ENCODE results near the gene PFKFB4.

PFKFB4 gene

DNA sequence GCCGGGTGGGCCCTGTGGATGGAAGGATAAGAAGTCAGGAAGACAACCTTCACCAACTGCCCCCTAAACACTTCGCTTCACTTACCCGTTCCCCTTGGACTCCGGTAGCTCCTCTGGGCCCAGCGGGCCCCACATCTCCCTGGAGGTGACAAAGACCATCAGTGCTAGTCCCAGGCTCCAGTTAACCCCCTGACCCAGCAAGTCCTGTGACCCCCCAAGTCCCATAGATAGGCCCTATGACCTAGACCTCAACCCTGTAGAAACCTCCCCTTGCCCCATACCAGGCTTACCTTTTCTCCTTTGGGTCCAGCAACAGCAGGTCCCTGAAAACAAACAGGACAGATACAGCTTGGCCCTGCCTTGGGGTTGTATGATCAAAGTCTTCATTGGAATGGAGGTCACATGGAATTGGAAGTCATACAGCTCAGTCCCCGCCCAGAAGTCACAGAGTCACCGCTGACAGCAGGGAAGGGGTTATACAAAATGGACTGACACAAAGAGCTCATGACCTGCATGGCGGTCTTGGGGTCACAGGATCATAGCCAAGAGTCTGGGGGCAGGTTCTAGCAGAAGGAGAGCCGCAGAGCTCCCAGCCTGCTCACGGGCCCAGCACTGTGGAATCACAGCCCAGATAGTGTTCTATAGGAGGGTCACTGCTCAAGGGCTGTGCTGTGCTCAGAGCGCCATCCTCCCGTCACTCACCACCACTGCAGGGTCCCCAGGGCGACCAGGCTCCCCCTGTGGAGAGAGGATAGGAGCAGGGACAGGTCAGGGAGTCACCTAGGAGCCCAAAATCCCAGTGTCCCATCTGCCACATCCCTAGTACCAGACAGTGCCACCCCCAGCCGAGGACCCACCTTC is 25.2 kb upstream of the PFKFB4 start:
- no peak for DNase-seq

DNA sequence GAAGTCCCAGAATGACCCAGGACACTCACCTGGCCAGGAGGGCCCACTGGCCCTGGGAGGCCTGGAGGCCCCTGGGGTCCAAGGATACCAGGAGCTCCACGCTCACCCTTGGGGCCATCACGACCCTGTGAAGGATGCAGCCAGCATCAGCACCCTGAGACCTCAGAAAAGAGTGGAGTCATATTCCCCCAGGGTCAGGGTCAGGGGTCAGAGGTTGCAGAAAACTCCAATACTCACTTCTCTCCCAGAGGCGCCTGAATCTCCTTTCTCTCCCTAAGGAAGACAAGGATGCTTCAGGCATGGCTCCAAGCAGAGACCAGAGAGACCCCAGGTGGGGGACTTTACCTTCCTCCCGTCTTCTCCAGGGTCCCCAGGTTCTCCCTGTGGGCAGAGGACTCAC is 20.0 kb upstream of the PFKFB4 start:
- no peak for DNase-seq

DNA sequence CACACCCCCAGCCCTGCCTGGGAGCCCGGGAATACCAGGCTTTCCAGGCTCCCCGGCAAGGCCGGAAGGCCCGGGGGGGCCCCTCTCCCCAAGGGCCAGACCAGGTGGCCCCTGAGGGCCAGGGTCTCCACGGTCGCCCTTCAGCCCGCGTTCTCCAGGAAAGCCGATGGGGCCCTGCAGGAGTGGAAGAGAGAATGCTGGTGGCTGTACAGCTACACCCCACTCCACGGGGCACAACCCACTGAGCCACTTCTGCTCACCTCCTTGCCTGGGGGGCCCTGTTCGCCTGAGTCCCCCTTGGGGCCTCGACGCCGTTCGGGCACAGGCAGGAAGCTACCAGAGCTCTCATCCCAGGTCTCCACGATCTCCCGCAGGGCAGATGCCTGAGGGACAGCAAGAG is 18.8 kb upstream of the PFKFB4 start:
- DNase-seq, result no peak

DNA sequence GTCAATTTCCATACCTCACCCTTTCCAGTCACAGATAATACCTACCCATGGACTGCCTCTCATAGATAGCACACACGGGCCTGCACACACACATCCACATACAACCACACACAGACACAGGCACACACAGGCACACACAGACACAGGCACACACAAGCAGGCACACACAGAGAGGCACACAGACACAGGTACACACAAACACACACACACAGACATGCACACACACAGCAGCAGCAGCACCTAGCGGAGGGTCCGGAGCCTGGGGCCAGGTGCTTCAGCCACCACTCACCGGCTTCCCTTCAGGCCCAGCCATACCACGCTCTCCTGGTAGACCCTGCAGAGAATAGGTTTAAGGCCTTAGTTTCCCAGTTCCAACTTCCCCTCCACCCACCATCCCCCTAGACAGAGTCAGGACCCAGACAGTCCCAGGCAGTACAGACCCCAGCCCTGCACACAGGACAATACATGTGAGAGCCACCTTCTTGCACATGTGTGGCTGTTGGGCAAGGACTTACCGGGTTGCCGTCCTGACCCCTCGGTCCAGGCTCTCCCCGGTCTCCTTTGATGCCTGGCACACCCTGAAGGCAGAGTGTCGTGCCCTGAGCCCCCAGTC is 17.5 kb upstream of the PFKFB4 start:
- DNase-seq, result no peak

DNA sequence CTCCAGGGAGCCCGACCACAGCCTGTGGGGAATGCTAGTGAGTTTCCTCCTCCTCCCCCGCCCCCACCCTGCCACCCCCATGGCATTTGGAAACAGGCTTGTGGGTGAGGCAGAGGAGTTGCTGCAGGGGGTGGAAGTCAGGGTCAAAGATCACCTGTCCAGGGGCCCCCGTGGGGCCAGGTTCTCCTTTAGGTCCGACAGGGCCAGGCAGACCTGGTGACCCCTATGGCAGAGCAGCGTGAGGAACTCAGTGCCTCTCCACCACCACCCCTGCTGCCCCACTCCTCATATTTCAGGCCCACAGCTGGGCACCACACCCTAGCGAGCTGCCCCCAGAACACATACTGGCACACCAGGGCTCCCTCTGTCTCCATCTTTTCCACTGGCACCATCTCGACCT is 15.9 kb upstream of the PFKFB4 start:
- DNase-seq, result no peak

DNA sequence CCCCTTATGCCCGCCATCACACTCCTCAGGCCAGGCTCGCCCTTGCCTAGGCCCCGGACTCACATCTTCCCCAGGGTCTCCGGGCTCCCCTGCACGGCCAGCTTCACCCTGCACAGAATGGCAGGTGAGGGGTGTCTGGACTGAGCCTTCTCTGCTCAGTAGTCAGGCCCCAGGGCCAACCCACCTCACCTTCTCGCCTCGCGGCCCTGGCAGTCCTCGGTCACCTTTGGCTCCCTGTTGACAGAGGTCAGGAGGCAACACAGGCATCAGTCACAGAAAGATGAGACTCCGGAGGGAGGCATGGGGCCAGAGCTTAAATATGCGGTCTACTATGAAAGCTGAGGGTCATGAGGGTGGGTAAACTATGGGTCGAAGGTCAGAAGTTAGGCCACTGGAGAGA is 15.3 kb upstream of the PFKFB4 start:
- DNase-seq, result no peak

DNA sequence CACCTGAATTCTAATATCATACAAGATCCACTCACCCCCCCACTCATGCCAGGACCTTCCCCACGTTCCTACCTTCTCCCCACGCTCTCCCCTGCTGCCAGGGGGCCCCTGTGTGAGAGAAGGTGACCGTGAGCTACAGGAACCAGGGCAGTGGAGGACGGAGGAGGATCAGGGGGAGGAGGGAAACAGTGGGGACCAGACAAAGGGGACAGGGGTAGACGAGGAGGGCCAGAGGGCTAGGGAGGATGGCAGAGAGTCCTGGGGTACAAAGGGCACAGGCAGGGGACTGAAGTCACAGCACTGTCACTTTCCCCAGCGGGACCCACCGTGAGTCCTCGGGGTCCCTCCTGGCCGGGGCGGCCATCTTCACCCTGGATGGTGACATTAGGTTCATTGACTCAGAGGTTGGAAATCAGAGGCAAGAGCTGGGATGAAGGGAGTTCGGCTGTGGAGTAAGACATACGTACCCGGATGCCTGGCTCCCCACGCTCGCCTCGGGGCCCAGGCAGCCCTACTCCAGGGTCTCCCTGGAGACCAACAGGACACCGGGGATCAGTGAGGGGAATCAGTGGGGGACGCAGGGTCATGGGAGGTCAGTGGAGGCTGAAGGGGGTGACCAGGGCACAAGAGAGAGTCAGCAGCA is 13.3 kb upstream of the PFKFB4 start:
- DNase-seq, result no peak

DNA sequence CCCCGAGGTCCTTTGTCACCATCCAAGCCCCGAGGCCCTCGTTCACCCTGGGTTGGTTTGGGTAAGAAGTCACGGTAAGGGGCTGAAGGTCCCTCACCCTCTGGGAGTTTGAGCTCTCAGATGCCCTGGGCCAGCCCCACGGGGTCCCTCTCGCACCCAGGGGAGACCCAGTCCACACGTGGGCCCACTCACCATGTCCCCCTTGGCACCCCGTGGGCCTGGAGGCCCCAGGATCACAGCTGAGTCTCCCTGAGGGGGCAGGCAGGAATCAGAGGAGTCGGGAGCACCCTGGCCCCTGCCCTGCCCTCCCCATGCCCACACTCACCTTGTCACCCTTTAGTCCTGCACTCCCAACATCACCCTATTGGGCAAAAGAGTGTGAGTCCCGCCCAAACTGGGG is 12.8 kb upstream of the PFKFB4 start:
- no peak for DNase-seq

DNA sequence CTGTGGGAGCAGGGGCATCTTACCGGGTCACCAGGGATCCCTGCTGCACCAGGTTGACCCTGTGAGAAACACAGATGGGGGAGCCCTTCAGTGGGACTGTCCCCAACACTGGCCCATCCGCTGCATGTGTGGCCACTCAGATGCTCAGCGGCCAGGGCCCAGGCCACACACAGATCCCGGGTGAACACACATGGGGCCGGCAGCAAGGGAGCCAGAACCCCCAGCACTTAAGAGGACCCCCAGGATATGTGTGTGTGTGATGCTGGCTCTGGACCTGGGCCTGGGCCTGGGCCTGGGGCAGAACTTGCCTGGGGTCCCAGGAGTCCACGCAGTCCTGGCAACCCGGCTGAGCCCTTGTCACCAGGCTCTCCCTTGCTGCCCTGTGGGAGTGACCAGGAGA is 11.9 kb upstream of the PFKFB4 start:
- no peak for DNase-seq

DNA sequence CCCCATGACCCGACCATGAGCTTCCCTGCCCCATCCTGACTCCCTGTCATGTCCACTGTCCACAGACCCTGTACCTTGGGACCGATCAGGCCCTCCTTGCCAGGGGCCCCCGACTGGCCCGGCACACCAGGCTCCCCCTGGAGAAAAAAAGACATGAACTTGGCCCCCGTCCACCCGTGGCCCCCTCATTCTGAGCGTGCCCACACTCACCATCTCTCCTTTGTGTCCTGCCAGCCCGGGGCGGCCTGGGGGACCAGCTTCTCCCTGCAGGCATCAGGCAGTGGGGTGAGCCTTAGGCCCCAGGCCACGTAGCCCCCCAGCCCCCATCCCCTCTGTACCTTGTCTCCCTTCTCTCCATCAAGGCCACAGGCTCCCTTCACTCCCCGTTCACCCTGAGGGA is 10.9 kb upstream of the PFKFB4 start:
- no peak for DNase-seq

DNA sequence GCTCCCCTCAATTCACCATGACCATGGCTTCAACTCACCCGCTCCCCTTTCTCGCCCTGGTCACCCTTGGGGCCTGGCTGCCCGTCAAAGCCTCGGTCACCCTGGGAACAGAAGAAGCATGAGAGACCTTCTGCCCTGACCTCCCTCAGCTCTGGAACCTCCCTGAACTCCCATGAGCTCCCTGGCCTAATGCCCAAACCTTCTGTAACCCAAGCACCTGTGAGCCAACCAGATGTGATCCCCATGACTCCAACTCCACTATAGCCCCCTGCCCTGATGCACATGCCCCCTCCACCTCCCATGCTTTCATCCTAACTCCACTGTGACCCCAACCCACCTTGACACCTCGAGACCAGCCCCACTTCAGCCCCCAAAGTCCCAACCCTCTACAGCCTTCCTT is 10.5 kb upstream of the PFKFB4 start:
- no peak for DNase-seq

DNA sequence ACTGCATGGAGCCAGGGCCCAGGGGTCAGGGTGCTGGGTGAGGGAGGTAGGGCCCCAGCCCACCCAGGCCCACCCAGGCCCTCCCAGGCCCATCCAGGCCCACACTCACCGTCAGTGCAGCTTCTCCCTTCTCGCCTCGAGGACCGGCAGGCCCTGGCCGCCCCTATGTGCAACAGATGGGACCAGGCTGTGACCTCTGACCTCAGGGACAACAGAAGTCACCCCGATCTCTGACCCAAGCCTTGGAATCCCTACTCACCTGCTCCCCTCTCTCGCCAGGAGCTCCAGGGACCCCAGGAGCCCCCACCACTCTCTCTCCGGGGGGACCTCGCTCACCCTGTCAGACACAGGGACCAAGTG is 9.8 kb upstream of the PFKFB4 start:
- DNase-seq, result no peak

DNA sequence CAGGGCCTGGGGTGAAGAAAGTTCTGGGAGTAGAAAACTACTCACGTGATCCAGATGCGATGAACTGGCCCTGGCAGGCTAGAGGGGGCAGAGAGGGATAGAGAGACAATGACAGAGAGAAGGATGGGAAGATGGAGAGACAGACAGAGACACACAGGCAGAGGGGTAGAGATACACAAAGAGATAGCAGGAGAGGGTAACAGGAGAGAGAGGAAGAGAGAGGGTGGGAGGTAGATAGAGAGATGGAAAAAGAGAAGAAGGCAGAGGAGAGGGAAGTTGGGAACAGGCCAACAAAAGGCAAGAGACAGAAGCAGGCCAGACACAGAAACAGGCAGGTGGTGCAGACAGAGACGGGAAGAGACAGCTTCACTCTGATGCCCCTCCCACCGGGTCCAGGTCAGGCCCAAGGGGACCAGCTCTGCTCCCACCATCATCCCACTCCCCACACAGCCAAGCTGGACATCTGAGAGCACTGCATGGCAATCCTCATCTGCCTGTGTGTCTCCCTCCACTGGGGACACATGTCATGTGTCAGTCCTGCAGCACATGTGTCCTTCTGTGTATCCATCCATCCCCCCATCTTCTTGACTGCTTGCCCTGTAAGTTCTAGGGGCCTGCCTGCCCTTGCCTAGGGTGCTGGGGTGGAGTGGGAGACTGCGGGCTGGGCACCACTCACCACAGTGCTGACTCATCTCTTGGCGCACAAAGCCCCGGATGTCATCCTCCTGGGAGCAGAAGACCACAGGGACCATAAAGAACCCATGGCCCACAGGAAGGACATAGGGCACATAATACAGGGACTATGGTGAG is 9.2 kb upstream of the PFKFB4 start:
- no peak for DNase-seq

DNA sequence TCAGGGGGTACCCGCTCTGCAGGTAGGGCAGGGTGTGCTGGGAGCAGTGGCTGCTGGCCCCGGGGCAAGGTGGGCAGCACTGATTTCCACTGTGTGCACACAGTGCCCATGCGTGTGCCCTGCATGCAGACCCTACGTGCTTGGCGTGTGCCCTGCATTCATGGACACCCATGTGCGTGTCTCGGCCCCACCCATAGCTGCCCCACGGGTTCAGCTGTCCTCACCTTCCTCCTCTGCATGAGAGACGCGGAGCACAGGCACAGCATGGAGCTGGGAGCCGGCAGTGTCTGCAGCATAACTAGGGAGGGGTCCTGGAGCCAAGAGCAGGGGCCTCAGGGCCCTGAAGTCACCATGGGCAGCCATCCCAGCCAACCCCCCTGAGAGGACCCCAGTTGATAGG is 8.6 kb upstream of the PFKFB4 start:
- DNase-seq, result no peak

DNA sequence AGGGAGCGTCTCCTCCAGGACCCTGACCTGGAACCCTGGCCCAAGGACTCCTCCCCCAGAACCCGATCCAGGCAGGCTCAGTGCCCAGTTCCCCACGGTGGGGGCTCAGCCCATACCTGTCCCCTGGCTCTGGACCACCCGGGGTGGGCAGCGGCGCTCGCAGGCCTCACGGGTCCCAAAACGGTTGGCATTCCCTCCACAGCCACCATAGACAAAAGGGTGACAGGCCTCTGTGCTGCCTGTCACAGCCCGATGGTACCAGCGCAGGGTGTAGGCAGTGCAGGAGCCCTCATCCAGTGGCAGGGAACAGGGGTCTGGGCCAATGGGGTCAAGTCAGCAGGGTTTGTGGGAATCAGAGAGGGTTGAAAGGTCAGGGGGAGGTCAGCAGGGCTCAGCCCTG is 8.1 kb upstream of the PFKFB4 start:
- DNase-seq, result no peak

DNA sequence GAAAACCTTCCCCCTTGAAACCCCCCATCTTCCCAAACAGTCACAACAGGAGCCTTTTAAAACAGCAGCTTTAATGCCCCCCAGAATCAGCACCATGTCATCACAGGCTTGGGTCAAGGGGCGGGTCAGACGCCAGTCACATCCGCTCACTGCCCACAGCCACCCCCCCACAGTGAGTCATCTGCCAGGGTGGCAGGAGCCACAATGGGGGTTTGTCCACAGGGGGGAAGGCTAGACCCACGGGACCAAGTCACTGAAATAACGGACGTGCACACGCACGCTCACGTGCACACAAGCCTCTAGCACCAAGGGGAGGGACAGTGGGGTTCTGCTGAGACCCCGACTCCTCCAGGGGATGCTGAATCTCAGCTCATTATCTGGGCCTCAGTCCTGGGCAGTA is 7.4 kb upstream of the PFKFB4 start:
- no peak for DNase-seq

DNA sequence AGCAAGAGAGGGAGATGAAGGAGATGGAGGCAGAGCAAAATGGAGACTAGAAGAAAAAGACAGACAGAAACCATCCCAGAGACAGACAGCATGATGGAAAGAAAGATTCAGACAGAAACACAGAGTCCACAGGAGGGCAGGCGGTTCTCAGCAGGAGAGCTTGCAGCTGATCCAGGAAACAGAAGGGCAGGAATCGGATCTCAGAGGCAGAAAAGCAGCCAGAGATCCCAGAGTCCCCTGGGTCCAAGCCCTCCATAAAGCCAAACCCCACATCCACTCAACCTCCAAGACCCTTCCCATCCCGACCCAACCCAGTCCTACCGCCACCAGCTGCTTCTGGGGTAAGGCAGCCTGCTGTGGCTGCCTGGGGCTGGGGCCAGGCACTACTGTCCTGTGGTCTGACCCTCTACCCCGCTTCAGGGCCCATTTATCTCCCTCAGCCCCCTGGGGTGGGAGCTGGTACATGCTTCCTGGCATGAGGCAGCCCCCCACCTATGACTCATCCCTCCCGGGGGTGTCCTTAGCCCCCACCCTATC is 6.8 kb upstream of the PFKFB4 start, which contains the start of gene UCN2:
Gene UCN2 (minus strand): TSS at position 400 of the 537 bp plus-strand sequence. CDS start 657 bp downstream, outside the sequence.
- DNase-seq, result no peak

DNA sequence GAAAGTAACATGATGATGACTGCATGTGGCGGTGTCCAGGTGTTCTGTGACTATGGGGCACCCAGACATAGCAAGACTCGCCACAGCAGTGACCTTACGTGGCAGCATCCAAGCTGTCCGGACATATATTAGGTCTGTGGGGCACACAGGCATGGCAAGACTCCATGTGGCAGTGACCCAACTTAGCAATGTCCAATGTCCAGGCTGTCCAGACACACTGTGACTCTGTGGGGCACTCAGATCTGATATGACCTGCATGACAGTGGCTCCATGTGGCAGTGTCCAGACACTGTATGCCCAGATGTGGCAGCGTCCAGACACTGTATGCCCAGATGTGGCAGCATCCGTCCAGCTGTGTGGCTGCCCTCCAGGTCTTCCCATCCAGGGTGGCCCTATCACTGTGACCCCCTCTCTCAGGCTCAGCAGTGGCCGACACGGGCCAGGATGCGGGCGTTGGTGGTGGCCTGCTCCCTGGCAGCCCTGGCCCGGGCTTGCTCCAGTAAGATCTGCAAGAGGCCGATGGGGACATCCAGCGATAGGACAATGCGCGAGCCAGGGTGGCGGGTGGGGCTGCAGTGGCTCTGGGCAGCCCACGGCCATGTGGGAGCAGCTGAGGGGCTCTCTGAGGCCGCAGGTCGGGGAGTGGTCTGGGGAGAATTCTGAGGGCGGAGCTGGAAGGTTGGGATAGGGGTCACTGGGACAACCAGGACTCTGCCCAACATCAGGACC is 5.9 kb upstream of the PFKFB4 start:
- DNase-seq, result no peak

DNA sequence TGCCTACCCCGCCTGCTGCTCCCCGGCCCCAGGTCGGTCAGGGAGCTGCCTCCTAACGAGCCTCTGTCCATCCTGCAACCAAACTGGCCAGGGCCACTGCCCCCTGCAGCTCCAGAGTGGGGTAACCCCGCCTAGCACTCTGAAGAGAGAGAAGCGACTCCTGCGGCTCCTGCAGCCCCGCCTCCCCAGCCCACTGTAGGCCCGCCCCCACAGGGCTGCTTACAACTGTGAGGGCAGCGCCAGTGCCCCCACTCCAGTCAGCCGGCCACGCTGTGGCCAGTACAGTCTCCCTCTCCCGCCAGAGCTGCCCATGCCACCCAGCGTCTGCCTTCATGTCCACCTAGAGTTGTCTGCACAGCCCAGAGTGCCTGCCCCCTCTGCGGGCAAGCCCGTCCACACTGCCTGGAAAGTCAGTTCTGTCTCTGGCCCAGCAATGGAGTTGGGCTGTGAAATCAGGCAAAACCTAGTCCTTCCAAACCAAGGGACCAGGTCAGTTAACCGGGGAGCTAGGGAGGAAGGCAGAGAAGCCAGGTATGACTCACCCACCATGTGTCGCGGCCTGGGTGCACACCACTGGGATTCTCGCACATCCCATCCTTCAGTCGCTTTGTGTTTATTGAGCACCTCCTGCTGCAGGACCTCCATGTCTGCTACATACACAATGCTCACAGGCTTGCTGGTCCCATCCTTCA is 4.6 kb upstream of the PFKFB4 start:
- peak; percentile 89 for DNase-seq

DNA sequence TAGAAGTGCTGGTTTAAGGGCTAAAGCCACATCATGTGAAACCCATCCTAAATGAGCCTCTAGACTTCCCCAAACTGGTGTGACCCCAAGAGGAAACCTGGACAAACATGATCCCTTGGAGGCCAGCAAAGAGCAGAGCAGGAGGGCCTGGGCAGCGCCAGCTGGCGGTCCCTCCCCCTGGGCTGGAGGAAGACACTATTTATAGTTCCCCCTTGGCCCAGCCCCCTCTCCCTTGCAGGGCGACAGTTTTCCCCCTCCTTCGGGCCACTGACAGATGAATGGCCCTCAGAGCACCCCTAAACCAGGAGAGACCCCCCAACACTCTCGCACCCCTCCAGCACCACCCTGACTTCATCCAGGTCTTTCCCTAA is 4.0 kb upstream of the PFKFB4 start:
- DNase-seq, result no peak

DNA sequence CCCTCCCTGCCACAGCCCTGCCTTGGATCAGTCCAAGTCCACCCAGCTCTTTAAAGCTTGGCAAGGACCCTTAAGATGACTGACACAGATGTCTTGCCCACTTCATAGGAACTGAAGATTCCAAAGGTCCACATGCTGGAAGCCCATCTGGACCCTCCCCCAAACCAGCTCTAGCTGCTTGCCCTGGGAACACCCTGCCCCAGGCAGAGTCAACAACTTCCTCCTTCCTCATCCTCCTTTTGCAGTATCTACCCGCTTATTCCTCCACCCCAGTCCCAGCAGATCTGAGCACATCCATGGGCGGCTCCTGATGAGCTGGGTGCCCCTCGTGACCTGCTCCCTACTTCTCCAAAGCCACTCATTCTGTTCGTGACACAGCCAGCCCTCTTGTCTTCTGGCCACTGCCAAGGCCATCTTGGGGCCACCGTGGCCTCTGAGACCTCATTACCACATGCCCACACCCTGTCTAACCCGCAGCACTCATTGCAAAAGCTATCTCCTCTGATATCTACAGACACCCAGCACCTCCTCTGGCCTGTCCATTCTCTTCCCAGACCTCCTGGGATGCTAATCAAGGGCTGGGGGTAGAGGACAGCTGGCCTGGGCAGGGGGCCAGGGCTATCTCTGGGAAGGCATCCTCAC is 2.0 kb upstream of the PFKFB4 start:
- no peak for DNase-seq
